ENCODE results near the gene CFAP45.

DNA sequence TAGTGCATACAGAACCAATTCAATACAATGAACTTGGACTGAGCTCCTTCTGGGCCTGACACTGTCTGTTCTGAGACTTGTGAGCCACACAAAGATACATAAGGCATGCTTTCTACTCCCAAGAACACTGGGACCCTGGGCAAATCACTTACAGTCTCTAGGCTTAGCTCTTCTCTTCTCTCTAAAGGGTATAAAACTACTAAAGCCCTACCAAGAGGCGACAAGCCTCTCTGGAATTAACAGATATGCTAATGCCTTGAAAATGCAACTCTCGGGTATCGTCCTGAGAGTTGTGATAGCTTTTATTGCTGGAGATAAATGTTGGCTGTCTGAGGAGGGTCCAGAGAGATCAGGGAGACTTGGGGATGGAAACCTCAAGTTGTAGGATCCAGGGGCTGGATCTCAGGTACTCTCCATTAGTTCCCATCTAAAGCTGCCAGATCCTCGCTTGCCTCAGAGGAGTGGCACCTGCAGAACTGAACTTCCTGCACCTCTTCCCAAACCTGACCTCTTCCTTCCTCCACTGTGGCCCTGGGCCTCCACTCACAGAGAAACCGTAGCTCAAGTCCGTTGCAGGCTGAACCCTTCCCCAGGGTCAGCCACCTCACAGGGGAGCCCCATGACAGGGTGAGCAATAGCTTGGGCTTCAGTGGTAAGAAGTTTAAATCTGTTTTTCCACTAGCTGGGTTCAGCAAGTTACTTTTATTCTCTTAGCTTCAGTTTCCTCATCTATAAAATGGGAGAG is 11.5 kb upstream of the CFAP45 start:
- TF ChIP-seq, protein P1, sequence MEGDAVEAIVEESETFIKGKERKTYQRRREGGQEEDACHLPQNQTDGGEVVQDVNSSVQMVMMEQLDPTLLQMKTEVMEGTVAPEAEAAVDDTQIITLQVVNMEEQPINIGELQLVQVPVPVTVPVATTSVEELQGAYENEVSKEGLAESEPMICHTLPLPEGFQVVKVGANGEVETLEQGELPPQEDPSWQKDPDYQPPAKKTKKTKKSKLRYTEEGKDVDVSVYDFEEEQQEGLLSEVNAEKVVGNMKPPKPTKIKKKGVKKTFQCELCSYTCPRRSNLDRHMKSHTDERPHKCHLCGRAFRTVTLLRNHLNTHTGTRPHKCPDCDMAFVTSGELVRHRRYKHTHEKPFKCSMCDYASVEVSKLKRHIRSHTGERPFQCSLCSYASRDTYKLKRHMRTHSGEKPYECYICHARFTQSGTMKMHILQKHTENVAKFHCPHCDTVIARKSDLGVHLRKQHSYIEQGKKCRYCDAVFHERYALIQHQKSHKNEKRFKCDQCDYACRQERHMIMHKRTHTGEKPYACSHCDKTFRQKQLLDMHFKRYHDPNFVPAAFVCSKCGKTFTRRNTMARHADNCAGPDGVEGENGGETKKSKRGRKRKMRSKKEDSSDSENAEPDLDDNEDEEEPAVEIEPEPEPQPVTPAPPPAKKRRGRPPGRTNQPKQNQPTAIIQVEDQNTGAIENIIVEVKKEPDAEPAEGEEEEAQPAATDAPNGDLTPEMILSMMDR (conservative IDR thresholded peaks at IDR 0.05; ENCODE audit: low read length) = no peak
- no peak for TF ChIP-seq EZH2phosphoT487 (IDR thresholded peaks at IDR 0.05; ENCODE audit: borderline replicate concordance, low read depth, low read length)

All from OCI-LY7 (cell line).